ENCODE results near the gene MICAL3.

Gene MICAL3

GRCh38 chr22:17922925-17923903, 101.1 kb downstream of the MICAL3 start:
- no peaks in the 10 kb centered on the region for H3K36me3 ChIP-seq (ENCODE audit: insufficient read depth, insufficient read length, low read length)
- no peak overlapping the region for H3K4me3 ChIP-seq (ENCODE audit: insufficient read length, low read depth)
- no peak overlapping the region for H3K9ac ChIP-seq (ENCODE audit: insufficient read length, low read depth)
- no peak for DNase-seq (ENCODE audit: low read depth, low spot score)
- H3K27me3 ChIP-seq (ENCODE audit: insufficient read depth, insufficient read length): no peaks in the 10 kb centered on the region
- TF ChIP-seq SUZ12 (IDR thresholded peaks at IDR 0.05; ENCODE audit: extremely low read depth, insufficient read depth, insufficient read length): no peak
- no peaks in the 10 kb centered on the region for H3K9me3 ChIP-seq (ENCODE audit: insufficient read depth, low read length)
- no peaks in the 10 kb centered on the region for H3K4me1 ChIP-seq (ENCODE audit: insufficient read depth, insufficient read length)

GRCh38 chr22:17921871-17922821, 102.2 kb downstream of the MICAL3 start:
- H3K4me1 ChIP-seq (ENCODE audit: insufficient read depth, insufficient read length): no peaks in the 10 kb centered on the region
- peak; percentile 72 for DNase-seq (ENCODE audit: low read depth, low spot score)
- peak overlapping the region; percentile 39 for H3K9ac ChIP-seq (ENCODE audit: insufficient read length, low read depth)
- no peaks in the 10 kb centered on the region for H3K36me3 ChIP-seq (ENCODE audit: insufficient read depth, insufficient read length, low read length)
- H3K9me3 ChIP-seq (ENCODE audit: insufficient read depth, low read length): no peaks in the 10 kb centered on the region
- no peaks in the 10 kb centered on the region for H3K27me3 ChIP-seq (ENCODE audit: insufficient read depth, insufficient read length)
- H3K4me3 ChIP-seq (ENCODE audit: insufficient read length, low read depth): no peak overlapping the region
- TF ChIP-seq SUZ12 (IDR thresholded peaks at IDR 0.05; ENCODE audit: extremely low read depth, insufficient read depth, insufficient read length) (no peak), YY1 (IDR thresholded peaks at IDR 0.05; ENCODE audit: insufficient read depth, insufficient read length) (no peak), ZNF274 (IDR thresholded peaks at IDR 0.05; ENCODE audit: low read depth, low read length) (no peak)

- no peak overlapping the region for H3K4me3 ChIP-seq (ENCODE audit: insufficient read length, low read depth)
- DNase-seq (ENCODE audit: low read depth, low spot score): no peak
Measured at GRCh38 chr22:17920992-17921650, 103.2 kb downstream of the MICAL3 start.

GRCh38 chr22:17920145-17920605, 104.2 kb downstream of the MICAL3 start:
- Histone ChIP-seq H3K4me1 (ENCODE audit: insufficient read depth, insufficient read length) (no peaks in the 10 kb centered on the region), H3K36me3 (ENCODE audit: insufficient read depth, insufficient read length, low read length) (no peaks in the 10 kb centered on the region)

More at GRCh38 chr22:17920992-17921650, 103.2 kb downstream of the MICAL3 start:
- H3K9me3 ChIP-seq (ENCODE audit: insufficient read depth, low read length): no peaks in the 10 kb centered on the region
- H3K4me1 ChIP-seq (ENCODE audit: insufficient read depth, insufficient read length): no peaks in the 10 kb centered on the region
- no peaks in the 10 kb centered on the region for H3K36me3 ChIP-seq (ENCODE audit: insufficient read depth, insufficient read length, low read length)
- TF ChIP-seq SUZ12 (IDR thresholded peaks at IDR 0.05; ENCODE audit: extremely low read depth, insufficient read depth, insufficient read length): no peak
- TF ChIP-seq YY1 (IDR thresholded peaks at IDR 0.05; ENCODE audit: insufficient read depth, insufficient read length): no peak
- no peak for TF ChIP-seq ZNF274 (IDR thresholded peaks at IDR 0.05; ENCODE audit: low read depth, low read length)
- H3K27me3 ChIP-seq (ENCODE audit: insufficient read depth, insufficient read length): no peaks in the 10 kb centered on the region
- no peak overlapping the region for H3K9ac ChIP-seq (ENCODE audit: insufficient read length, low read depth)

GRCh38 chr22:17919276-17920144, 104.9 kb downstream of the MICAL3 start:
- DNase-seq (ENCODE audit: low read depth, low spot score): no peak
- Histone ChIP-seq H3K9ac (ENCODE audit: insufficient read length, low read depth) (peak overlapping the region; percentile 61), H3K36me3 (ENCODE audit: insufficient read depth, insufficient read length, low read length) (no peaks in the 10 kb centered on the region), H3K4me3 (ENCODE audit: insufficient read length, low read depth) (no peak overlapping the region), H3K9me3 (ENCODE audit: insufficient read depth, low read length) (no peaks in the 10 kb centered on the region), H3K4me1 (ENCODE audit: insufficient read depth, insufficient read length) (no peaks in the 10 kb centered on the region), H3K27me3 (ENCODE audit: insufficient read depth, insufficient read length) (no peaks in the 10 kb centered on the region)
- no peak for TF ChIP-seq SUZ12 (IDR thresholded peaks at IDR 0.05; ENCODE audit: extremely low read depth, insufficient read depth, insufficient read length)
- no peak for TF ChIP-seq ZNF274 (IDR thresholded peaks at IDR 0.05; ENCODE audit: low read depth, low read length)
- TF ChIP-seq YY1 (IDR thresholded peaks at IDR 0.05; ENCODE audit: insufficient read depth, insufficient read length): no peak

More at GRCh38 chr22:17920145-17920605, 104.2 kb downstream of the MICAL3 start:
- H3K4me3 ChIP-seq (ENCODE audit: insufficient read length, low read depth): no peak overlapping the region
- peak overlapping the region; percentile 61 for H3K9ac ChIP-seq (ENCODE audit: insufficient read length, low read depth)
- no peak for TF ChIP-seq YY1 (IDR thresholded peaks at IDR 0.05; ENCODE audit: insufficient read depth, insufficient read length)
- TF ChIP-seq ZNF274 (IDR thresholded peaks at IDR 0.05; ENCODE audit: low read depth, low read length): no peak
- no peak for TF ChIP-seq SUZ12 (IDR thresholded peaks at IDR 0.05; ENCODE audit: extremely low read depth, insufficient read depth, insufficient read length)
- no peaks in the 10 kb centered on the region for H3K9me3 ChIP-seq (ENCODE audit: insufficient read depth, low read length)
- H3K27me3 ChIP-seq (ENCODE audit: insufficient read depth, insufficient read length): no peaks in the 10 kb centered on the region
- no peak for DNase-seq (ENCODE audit: low read depth, low spot score)

- H3K27me3 ChIP-seq (ENCODE audit: insufficient read depth, insufficient read length): no peaks in the 10 kb centered on the region
- H3K4me3 ChIP-seq (ENCODE audit: insufficient read length, low read depth): no peak overlapping the region
- TF ChIP-seq ZNF274 (IDR thresholded peaks at IDR 0.05; ENCODE audit: low read depth, low read length) (no peak), YY1 (IDR thresholded peaks at IDR 0.05; ENCODE audit: insufficient read depth, insufficient read length) (no peak), SUZ12 (IDR thresholded peaks at IDR 0.05; ENCODE audit: extremely low read depth, insufficient read depth, insufficient read length) (no peak)
- DNase-seq (ENCODE audit: low read depth, low spot score): no peak
- no peaks in the 10 kb centered on the region for H3K4me1 ChIP-seq (ENCODE audit: insufficient read depth, insufficient read length)
- H3K9ac ChIP-seq (ENCODE audit: insufficient read length, low read depth): no peak overlapping the region
- no peaks in the 10 kb centered on the region for H3K36me3 ChIP-seq (ENCODE audit: insufficient read depth, insufficient read length, low read length)
- no peaks in the 10 kb centered on the region for H3K9me3 ChIP-seq (ENCODE audit: insufficient read depth, low read length)
Measured at GRCh38 chr22:17918840-17919239, 105.5 kb downstream of the MICAL3 start.

All from NT2/D1 (cell line).